Aorta (tissue), 5 donors: Measurements from ENCODE around the gene KCNJ9. TPM values are rescaled to one million over a fixed set of nuclear protein-coding genes. Genes with fewer than 3 reads are reported as not detected.

ENCODE experiments used
- ATAC-seq: fragments of 200-7000 bp; cut with Tn5 transposase; one replicate; pipeline ENCODE4 v1.9.1; 2022; ENCODE audit warnings: moderate library complexity; ENCODE audit not compliant: low FRiP score
- DNase-seq, 2 donors: peaks; one replicate each; pipeline ENCODE4 v3.0.0-alpha.2; 2020
- H3K27ac ChIP-seq, 2 donors: one replicate each; pipeline ENCODE4 v1.5.1; 2013; ENCODE audit warnings: low read length in 2 of 2, mild to moderate bottlenecking in 2 of 2, moderate library complexity in 2 of 2, control low read depth in 1 of 2, inconsistent platforms in 1 of 2, low read depth in 1 of 2
- H3K27me3 ChIP-seq, 2 donors: one replicate each; pipeline ENCODE4 v1.6.1; 2013; ENCODE audit warnings: control low read depth in 1 of 2, low read length in 1 of 2, mild to moderate bottlenecking in 1 of 2, moderate library complexity in 1 of 2; ENCODE audit not compliant: insufficient read depth in 2 of 2, control insufficient read depth in 1 of 2
- H3K36me3 ChIP-seq, 2 donors: one replicate each; pipeline ENCODE4 v1.6.1; 2013; ENCODE audit warnings: control low read depth in 1 of 2, low read length in 1 of 2, mild to moderate bottlenecking in 1 of 2; ENCODE audit not compliant: insufficient read depth in 2 of 2, control insufficient read depth in 1 of 2
- H3K4me1 ChIP-seq, 2 donors: one replicate each; pipeline ENCODE4 v1.6.1; 2013; ENCODE audit warnings: low read length in 2 of 2, control low read depth in 1 of 2, mild to moderate bottlenecking in 1 of 2, moderate library complexity in 1 of 2; ENCODE audit not compliant: insufficient read depth in 2 of 2, control insufficient read depth in 1 of 2
- H3K4me3 ChIP-seq, 2 donors: one replicate each; pipeline ENCODE4 v1.5.1; 2013; ENCODE audit warnings: low read length in 2 of 2, control low read depth in 1 of 2, mild to moderate bottlenecking in 1 of 2
- H3K9me3 ChIP-seq: one replicate; pipeline ENCODE4 v1.6.1; 2013; ENCODE audit warnings: mild to moderate bottlenecking, low read length; ENCODE audit not compliant: control insufficient read depth
- WGBS, 2 donors: extraction: QIAGEN DNeasy Blood & Tissue Kit; methylation state at CpG; one replicate each; pipeline ENCODE4 v1.1.7; 2013; 5-methylcytosine and 5-hydroxymethylcytosine counted together
- intact Hi-C, 2 donors: fragments of 100-400 bp; cut with DNase I; formaldehyde crosslinking; loops; one replicate each; pipeline versions ENCODE4 v1.14.2 to v1.15.0; 2022
- polyA plus RNA-seq, 2 donors: library from polyadenylated mRNA; stranded (reverse); fragments of 200-250 nt; gene quantifications; one replicate each; pipeline ENCODE4 v1.2.3, GENCODE V29; 2013
- total RNA-seq, 2 donors: library from RNA; stranded (reverse); fragmentation: NEBNext Ultra II Directional; extraction: Animal tissue kit (Norgen Biotek cat#: 25700); gene quantifications; one replicate each; pipeline ENCODE4 v1.2.1, GENCODE V29; 2021
- donor health status: healthy with polysubstance abuse.
- donor health status: Bipolar disorder and iron deficiency.
- donor health status: DM: no; HTN: no; CAD: no.
- donor health status: DM: no; HTN: no; CAD: no.
- donor health status: DM: yes; HTN: yes; CAD: no.

Gene KCNJ9
- total and polyA plus RNA-seq, 4 donors: not detected

DNA sequence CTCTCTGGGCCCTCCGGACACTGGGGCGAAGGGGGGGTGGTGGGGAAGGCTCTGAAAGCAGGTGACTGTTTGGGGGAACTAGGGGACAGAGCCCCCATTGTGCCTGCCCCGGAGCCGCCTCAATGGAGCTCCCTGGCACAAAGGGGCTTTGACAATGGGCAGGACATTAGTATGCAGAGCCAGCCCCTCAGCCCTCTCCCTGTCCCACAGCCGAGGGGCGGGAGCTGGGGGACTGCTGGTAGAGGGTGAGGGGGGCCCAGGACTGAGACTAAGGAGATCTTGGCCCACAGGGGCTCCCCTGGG lies 19.2 kb upstream of the KCNJ9 start:
- no peak for ATAC-seq
- Histone ChIP-seq H3K27me3 (no peaks in the 10 kb centered on the region), H3K4me3 (no peak overlapping the region), H3K36me3 (no peaks in the 10 kb centered on the region), H3K4me1 (no peaks in the 10 kb centered on the region), H3K9me3 (no peaks in the 10 kb centered on the region), H3K27ac (no peak overlapping the region)
- intact Hi-C loops: no loop called here
- no peak for DNase-seq
- 70 to 75% methylated on average over 6 of the region's 6 CpGs for WGBS, 2 donors

DNA sequence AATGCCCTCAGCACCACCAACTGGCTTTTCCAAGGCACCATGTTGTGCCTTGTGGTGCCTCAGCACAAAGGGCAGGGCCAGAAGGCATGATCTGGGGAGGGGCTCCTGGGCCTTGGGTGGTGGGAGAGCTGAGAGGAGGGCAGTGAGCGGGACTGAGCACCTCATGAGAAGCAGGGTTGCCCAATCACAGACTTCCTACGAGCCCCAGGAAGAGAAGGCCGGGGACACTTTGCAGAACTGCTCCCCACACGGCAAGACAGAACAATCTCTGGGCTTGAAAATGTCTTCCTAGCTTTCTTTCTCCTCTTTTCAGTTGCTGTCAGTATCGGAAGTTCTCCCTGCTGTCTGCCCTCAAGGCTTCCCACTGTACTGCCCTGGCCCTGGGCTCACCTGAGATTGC lies 18.2 kb upstream of the KCNJ9 start:
- H3K27me3 ChIP-seq: no peaks in the 10 kb centered on the region
- WGBS, 2 donors: 94 to 97% methylated on average over 5 of the region's 5 CpGs
- no peak overlapping the region for H3K4me3 ChIP-seq
- DNase-seq (no peak), ATAC-seq (no peak)
- intact Hi-C loops: no loop called here
- H3K27ac ChIP-seq: no peak overlapping the region
- no peaks in the 10 kb centered on the region for H3K36me3 ChIP-seq
- H3K9me3 ChIP-seq: no peaks in the 10 kb centered on the region
- no peaks in the 10 kb centered on the region for H3K4me1 ChIP-seq

DNA sequence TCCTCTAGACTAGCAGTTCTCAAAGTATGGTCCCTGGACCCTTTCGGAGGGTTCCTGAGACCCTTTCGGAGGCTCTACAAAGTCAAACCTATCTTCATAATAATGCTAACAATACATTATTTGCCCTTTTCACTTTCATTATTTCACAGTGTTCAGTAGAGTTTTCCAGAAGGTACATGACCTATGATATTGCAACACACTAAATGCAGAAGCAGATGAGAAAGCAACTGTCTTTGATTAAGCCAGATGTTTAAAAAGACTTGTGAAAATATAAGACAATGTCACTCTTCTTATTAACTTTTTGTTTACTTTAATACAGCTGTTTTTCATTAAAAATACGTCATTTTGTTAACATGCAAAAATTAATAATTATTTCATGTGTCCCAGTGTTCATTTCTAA lies 17.2 kb upstream of the KCNJ9 start:
- Histone ChIP-seq H3K36me3 (no peaks in the 10 kb centered on the region), H3K9me3 (no peaks in the 10 kb centered on the region), H3K4me3 (no peak overlapping the region), H3K27me3 (no peaks in the 10 kb centered on the region), H3K4me1 (no peaks in the 10 kb centered on the region), H3K27ac (no peak overlapping the region)
- no peak for DNase-seq
- 88% methylated on average over 3 of the region's 3 CpGs for WGBS, 2 donors
- intact Hi-C loops: no loop called here
- no peak for ATAC-seq

DNA sequence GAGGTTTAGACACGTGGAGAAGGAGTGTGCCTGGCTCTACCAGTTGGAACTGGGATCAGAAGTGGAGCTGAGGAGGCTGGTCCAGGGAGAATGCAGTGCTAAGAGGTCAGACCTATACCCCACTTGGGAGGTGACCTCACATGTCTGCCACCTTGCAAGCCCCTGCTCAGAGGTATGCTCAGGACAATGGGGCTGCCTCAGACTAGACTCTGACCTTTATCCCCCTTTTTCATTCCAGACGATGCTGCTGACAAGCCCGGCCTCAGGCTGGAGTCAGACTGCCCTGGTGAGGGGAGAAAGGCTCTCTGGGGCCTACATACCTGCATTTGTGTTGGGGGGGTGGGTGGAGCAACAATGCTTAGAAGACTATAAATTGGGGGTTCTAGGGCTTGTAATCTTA lies 16.6 kb upstream of the KCNJ9 start:
- intact Hi-C loops: no loop called here
- H3K27ac ChIP-seq: no peak overlapping the region
- ATAC-seq (no peak), DNase-seq (no peak)
- no peak overlapping the region for H3K4me3 ChIP-seq
- H3K9me3 ChIP-seq: no peaks in the 10 kb centered on the region
- WGBS, 2 donors: 72 to 73% methylated on average over 3 of the region's 3 CpGs
- no peaks in the 10 kb centered on the region for H3K36me3 ChIP-seq
- H3K27me3 ChIP-seq: no peaks in the 10 kb centered on the region
- H3K4me1 ChIP-seq: no peaks in the 10 kb centered on the region

DNA sequence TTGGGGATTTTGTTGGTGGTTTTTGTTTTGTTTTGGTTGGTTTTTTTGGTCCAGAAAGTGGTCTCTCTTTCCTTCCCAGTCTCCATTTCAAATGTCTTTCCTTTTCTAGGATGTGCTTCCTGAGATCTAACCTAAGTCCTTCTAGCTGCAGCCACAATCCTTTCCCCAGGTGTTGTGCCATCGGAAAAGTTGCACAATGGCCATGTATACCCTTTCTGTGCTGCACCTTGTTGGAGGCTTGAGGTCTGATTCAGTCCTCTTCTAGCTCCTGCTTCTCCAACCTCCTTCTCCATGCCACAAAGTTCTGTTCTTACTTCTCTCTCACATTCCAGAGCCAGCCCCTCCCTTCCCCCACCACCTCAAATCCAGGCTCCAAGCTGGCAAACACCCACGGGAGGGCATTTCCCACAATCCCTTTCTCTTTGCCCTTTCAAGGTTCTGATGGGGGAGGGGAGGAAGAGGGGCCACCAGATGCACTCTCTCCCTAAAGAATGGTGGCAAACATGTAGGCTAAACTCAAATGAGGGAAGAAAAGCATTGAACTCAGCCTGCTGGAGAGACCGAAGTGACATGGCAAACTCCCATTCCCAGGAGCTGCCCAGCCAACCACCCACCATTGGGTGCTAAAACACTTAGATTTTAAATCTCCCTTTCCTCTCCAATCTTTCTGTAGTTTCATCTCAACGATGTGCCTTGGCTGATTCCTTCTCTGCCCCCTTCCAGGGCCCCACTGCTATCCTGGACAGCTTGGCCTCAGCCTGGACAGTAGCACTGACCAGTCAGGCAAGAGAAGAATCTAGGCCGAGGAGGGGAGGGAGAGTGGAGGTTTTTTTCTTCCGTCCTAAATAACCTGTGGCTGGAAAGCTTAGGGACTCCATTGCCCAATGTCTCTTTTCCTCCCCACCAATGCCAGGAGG lies 14.3 kb upstream of the KCNJ9 start:
- no peaks in the 10 kb centered on the region for H3K36me3 ChIP-seq
- H3K9me3 ChIP-seq: no peaks in the 10 kb centered on the region
- WGBS, 2 donors: 74 to 77% methylated on average over 6 of the region's 6 CpGs
- DNase-seq: no peak
- ATAC-seq: no peak
- H3K4me3 ChIP-seq: no peak overlapping the region
- intact Hi-C loops: no loop called here
- H3K4me1 ChIP-seq: no peaks in the 10 kb centered on the region
- no peak overlapping the region for H3K27ac ChIP-seq
- H3K27me3 ChIP-seq: no peaks in the 10 kb centered on the region

DNA sequence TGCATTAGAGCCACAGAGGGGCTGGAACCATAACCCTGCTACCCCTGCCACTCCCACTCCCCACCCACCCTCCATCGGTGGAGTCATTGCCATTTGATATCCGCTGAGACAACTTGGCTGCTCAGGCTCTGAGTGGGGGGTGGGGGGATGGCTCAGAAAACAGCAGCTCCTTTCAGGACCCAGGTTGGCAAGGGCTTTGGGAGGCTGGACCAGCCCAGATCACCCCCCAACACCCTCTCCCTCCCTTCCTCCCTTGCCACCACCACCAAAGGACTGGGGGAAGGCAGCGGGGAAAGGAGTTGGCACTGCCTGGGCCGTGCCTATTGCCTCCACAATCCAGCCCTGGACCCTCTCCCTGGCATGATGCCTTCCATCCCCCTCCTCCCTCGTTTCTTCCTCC lies 13.1 kb upstream of the KCNJ9 start:
- H3K27ac ChIP-seq: no peak overlapping the region
- H3K4me1 ChIP-seq: no peaks in the 10 kb centered on the region
- no peaks in the 10 kb centered on the region for H3K36me3 ChIP-seq
- H3K4me3 ChIP-seq: no peak overlapping the region
- H3K27me3 ChIP-seq: no peaks in the 10 kb centered on the region
- WGBS, 2 donors: 71 to 72% methylated on average over 5 of the region's 5 CpGs
- H3K9me3 ChIP-seq: no peaks in the 10 kb centered on the region
- intact Hi-C loops: no loop called here
- DNase-seq (no peak), ATAC-seq (no peak)

DNA sequence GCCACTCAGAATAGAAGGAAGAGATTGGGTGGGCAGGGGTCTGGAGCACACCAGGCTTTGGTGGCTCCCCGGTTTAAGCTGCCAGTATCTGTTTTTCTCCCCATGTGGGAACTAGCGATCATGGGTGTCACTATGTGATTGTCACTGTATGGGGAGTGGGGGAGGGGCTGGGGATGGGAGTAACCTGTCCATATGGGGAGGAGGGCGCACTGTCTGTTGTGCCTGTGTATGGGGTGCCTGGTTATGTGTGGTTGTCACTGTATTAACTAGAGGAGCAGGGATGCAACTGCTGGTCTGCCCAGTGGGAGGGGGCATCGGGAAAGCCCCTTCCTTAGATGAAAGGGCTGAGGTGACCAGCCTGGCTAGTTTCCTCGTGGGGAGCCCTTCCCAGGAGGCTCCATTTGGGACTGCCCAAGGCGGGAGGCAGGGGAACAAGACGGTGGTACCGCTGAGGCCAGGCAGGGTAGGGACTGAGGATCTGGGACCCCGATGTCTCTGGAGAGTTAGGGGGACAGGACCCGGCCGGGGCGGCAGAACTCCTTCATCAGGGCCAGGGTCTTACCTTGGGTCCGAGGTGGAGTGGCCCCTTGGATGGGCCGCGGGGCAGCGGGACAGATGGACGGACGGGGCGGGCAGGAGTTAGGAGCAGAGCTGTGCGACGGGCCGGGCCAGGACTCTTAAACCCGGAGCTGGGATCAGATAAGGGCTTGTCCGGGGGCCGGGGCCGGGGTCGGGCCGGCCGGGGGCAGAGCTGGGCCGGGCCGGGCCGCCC lies 11.7 kb upstream of the KCNJ9 start, which contains the start of gene KCNJ10:
Gene KCNJ10 (minus strand): TSS at position 701 of the 772 bp plus-strand sequence. CDS start 27,628 bp downstream, outside the sequence.
- no peak for ATAC-seq
- Histone ChIP-seq H3K4me3 (peak within 1 kb of the TSS; percentile 57), H3K27me3 (no peaks in the 10 kb centered on the region), H3K36me3 (no peaks in the 10 kb centered on the region), H3K27ac (no peak within 1 kb of the TSS), H3K4me1 (no peaks in the 10 kb centered on the region), H3K9me3 (no peaks in the 10 kb centered on the region)
- 12 to 16% methylated on average over 22 to 32 of the region's 32 CpGs for WGBS, 2 donors
- peak in 1 of 2 donors; percentile 78 for DNase-seq
- intact Hi-C loops: no loop called here

DNA sequence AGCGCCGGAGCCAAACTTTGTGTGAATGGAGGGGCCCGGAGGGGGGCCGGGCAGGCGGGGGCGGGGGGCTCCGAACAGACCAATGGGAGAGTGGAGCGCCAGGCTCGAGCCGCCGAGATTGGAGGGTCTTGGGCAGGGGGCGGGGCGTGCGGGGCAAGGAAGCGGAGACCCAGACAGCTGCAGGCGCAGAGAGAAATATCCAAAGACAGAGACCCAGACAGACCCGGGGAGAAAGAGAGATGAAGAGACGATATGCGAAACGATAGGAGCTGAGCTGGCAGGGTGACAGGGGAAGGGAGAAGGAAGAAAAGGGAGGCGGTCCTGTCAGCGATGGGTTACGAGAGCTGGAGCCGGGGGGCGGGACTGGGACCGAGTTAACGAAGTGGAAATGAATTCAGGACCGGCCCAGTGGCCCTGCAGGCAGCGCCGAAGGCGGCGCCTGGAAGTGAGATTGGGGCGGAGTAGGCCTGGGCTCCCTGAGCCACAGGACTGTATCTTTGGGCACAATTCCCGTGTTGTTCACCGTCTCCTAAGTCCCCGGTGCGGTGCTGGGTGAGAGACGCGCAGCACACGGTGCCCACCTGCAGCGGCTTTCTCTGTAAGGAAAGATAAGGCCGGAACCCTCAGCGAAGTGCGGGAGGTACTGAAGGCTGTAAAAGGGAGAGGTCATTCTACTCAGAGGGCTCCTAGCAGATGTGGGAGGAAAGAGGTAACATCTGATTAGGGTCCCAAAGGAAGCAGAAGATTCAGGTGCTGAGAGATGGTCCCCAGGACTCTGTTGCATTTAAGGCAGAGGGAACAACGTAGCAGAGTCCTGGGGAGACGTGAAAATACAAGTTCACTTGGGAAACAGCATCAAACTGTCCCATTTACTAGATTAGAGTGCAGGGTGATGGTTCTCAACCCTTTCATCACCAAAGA lies 10.8 kb upstream of the KCNJ9 start:
- intact Hi-C loops: no loop called here

More for the DNA sequence above, 10.8 kb upstream of the KCNJ9 start:
- H3K27me3 ChIP-seq: no peaks in the 10 kb centered on the region
- H3K27ac ChIP-seq: no peak overlapping the region
- H3K4me3 ChIP-seq: peak overlapping the region; percentile 57
- peak; percentile 92 for ATAC-seq
- peak; percentile 89 to 94 for DNase-seq
- H3K36me3 ChIP-seq: no peaks in the 10 kb centered on the region
- H3K4me1 ChIP-seq: no peaks in the 10 kb centered on the region
- 1 to 2% methylated on average over 37 to 46 of the region's 46 CpGs for WGBS, 2 donors
- H3K9me3 ChIP-seq: no peaks in the 10 kb centered on the region
